ENCODE data around the gene KRT34.
"Not testable (repeated sequence)": the region's sequence is repeated elsewhere in the genome, so short reads cannot be mapped to it uniquely, and the experiment has no call there.

DNA sequence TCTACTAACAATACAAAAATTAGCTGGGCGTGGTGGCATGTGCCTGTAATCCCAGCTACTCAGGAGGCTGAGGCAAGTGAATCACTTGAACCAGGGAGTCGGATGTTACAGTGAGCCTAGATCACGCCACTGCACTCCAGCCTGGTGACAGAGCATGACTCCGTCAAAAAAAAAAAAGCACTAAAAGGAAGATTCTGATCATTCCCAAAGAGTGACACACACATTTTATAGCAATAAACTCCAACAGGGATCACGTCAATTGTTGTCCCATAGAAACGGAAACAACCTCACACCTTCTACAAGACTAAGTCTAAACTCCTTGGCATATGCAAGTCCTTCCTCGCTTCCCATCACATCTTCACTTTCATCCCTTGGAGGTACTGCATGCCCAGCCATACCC lies 2.0 kb downstream of the KRT34 start:
- TF ChIP-seq CTCF (conservative IDR thresholded peaks at IDR 0.05; ENCODE audit: low read depth in 2 of 2); REST (IDR thresholded peaks at IDR 0.05; ENCODE audit: unreplicated experiment): not testable (repeated sequence)
